DOHH2 (cell line): ENCODE data around the gene SMIM27.

Experiments
- CTCF ChIP-seq: fragments of 200-600 bp; sonication (generic); IDR thresholded peaks from one replicate; pipeline ENCODE4 v1.5.1; 2014; ENCODE audit warnings: antibody characterized with exemption, mild to moderate bottlenecking, low read depth, low read length; ENCODE audit not compliant: poor library complexity, severe bottlenecking
- EZH2phosphoT487 ChIP-seq: fragments of 200-600 bp; sonication (generic); IDR thresholded peaks from 2 replicates; pipeline ENCODE4 v1.6.1; 2017; ENCODE audit warnings: borderline replicate concordance, mild to moderate bottlenecking, antibody characterized with exemption, low read length, moderate library complexity, mixed read lengths

- TF ChIP-seq CTCF (peak; percentile 54), EZH2phosphoT487 (no peak)
Measured at GRCh38 chr9:32589083-32589723, 37.1 kb downstream of the SMIM27 start.
